ENCODE measurements around the gene CCL20. TPM values are rescaled to one million over a fixed set of nuclear protein-coding genes. Genes with fewer than 3 reads are reported as not detected.

Gene CCL20
- total and polyA plus RNA-seq, 2 donors (not counting 3 experiments of a cell fraction or from before 2014, with no cell fraction given): 0.32 TPM; not detected in 1

DNA sequence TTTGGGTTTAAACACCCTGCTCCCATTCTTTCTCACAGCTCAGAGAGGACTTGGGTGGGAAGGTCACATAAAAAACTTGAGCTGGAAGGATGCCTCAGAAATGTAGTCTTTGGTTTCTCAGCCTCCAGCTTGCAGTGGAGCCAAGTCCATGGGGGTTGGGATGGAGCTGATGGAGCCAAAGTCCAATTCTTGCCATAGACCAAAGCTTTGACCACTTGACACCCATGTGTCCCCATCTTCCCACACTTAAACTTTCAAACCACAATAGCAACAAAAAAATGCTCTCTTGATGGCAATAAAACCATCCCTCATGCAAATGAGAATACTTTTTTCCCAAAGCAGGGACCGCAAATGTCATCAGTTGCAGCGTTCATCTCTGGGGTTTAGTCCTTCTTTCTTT, 43.1 kb downstream of the CCL20 start:
- no peaks in the 10 kb centered on the region for H4K20me1 ChIP-seq (replicated peaks; ENCODE audit: control insufficient read depth, extremely low read depth, insufficient read depth, low read length)
- H3K4me1 ChIP-seq (ENCODE audit: control insufficient read depth, extremely low read depth, insufficient read depth, low read length): peaks cover 16% of the 10 kb centered on the region
- no peaks in the 10 kb centered on the region for H3K9me3 ChIP-seq (replicated peaks; ENCODE audit: control insufficient read depth, insufficient read depth, low read length)
- FAIRE-seq (no peak), DNase-seq (ENCODE audit: low read depth, low spot score) (no peak)
- H3K4me3 ChIP-seq (replicated peaks in 1 of 3; ENCODE audit: insufficient read depth in 1 of 3, low read depth in 1 of 3, low read length in 3 of 3): no peak overlapping the region
- TF ChIP-seq MYC (IDR thresholded peaks at IDR 0.05; ENCODE audit: low read depth, low read length) (no peak), POLR2A (IDR thresholded peaks at IDR 0.05; ENCODE audit: low read depth, low read length) (no peak), POLR2AphosphoS5 (IDR thresholded peaks at IDR 0.05; ENCODE audit: insufficient read depth, low read depth, low read length) (no peak), JUN (IDR thresholded peaks at IDR 0.05; ENCODE audit: borderline replicate concordance, insufficient read depth, insufficient read length, low read depth) (no peak), GATA2 (IDR thresholded peaks at IDR 0.05; ENCODE audit: insufficient read depth, insufficient read length, low read depth, low read length) (no peak), MAX (IDR thresholded peaks at IDR 0.05; ENCODE audit: insufficient read depth, insufficient read length) (no peak), EZH2 (IDR thresholded peaks at IDR 0.05; ENCODE audit: borderline replicate concordance, low read depth, low read length, severe bottlenecking) (no peak), FOS (IDR thresholded peaks at IDR 0.05; ENCODE audit: borderline replicate concordance, insufficient read depth, low read length) (no peak), CTCF (IDR thresholded peaks at IDR 0.05; ENCODE audit: extremely low read depth in 1 of 2, insufficient read depth in 1 of 2, low read depth in 1 of 2, low read length in 2 of 2) (no peak)
- BruUV-seq (replicated peaks): no TSS peak
- no peaks in the 10 kb centered on the region for H3K36me3 ChIP-seq (ENCODE audit: control insufficient read depth in 2 of 2, extremely low read depth in 1 of 2, insufficient read depth in 2 of 2, low read length in 2 of 2)
- H3K27me3 ChIP-seq (ENCODE audit: control insufficient read depth in 2 of 2, insufficient read depth in 2 of 2, low read length in 2 of 2): no peaks in the 10 kb centered on the region
- H3K27ac ChIP-seq (ENCODE audit: insufficient read depth, low read depth, low read length): no peak overlapping the region
- H2AFZ ChIP-seq (ENCODE audit: low read depth, low read length): no peak overlapping the region
- no peaks in the 10 kb centered on the region for H3K79me2 ChIP-seq (ENCODE audit: control insufficient read depth, insufficient read depth, low read length)
- intact Hi-C loops (cut with micrococcal nuclease): no loop called here
- ChIA-PET CTCF (interaction anchor here (1.4 to 2.0 kb wide), 2 partner anchors 83 to 91 kb away, joined by 3 to 6 read pairs; no protein-coding TSS in a partner anchor), POLR2A (interaction anchor here (0.7 kb wide), 1 partner anchor 21 kb away, joined by 3 read pairs; no protein-coding TSS in a partner anchor)
- dilution Hi-C loops (cut with MboI; ENCODE audit: extremely low pct_ligation_motif_present, low sequenced_read_pairs): no loop called here
- no peak overlapping the region for H3K4me2 ChIP-seq (ENCODE audit: insufficient read depth, low read length)
- no peaks in the 10 kb centered on the region for H3K9me1 ChIP-seq (replicated peaks; ENCODE audit: control insufficient read depth, extremely low read depth, insufficient read depth, low read length)
- H3K9ac ChIP-seq (replicated peaks; ENCODE audit: extremely low read depth, insufficient read depth, low read length): no peak overlapping the region
